Erythroblast (primary cell): ENCODE results near the gene HSPBP1.

Experiments
- DNase-seq, 2 experiments: peaks; one replicate each; lab custom pipeline; 2025; lab: John Stamatoyannopoulos, UW
- GATA1 ChIP-seq: IDR thresholded peaks from 2 replicates; pipeline ENCODE4 v1.6.1; 2011; ENCODE audit warnings: low read depth, mild to moderate bottlenecking, control low read depth, low read length, moderate library complexity
- POLR2A ChIP-seq: IDR thresholded peaks from 2 replicates; pipeline ENCODE4 v1.6.1; 2011; ENCODE audit warnings: mild to moderate bottlenecking, low read length

Gene HSPBP1

DNA sequence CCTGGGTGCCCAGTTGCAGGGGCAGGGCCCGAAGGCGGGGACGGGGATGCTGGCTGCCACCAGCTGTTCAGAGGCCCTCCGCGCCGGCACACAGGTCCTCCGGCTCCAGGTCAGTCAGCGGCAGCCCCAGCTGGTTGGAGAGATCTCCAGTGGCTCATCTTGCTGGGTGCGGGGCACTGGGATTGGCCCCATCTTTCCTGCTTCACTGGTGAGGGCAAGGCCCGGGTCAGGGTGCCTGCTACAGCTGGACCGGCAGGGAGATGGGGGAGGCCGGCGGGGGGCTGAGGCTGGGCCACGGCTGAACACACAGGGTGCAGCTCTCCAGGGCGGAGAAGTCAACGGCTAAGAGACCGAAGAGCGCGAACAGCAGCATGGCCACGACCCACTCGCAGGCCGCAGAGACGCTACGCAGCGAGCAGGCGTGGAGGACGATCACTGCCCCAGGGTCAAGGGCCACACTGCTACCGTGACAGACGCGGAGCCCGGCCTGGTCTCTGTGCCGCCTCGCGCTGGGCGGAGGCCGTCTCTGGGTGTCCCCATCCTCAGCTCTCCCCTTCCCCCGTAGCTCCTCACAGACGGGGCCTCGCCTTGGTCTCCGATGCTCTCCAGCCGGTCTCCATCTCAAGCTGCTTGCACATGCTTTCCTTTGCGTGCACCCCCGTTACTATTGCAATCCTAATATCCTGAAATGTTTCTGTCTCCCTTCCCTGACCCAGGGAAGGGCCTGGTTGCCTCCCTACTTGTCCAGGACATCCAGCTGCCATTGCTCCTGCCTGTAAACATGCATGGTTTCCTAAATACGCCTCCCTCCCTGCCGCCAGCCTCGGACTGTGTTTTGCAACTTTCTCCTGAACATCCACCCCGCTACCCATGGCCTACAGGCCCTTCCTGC lies 33.0 kb upstream of the HSPBP1 start:
- no peak for DNase-seq
- no peak for TF ChIP-seq GATA1
- no peak for TF ChIP-seq POLR2A

DNA sequence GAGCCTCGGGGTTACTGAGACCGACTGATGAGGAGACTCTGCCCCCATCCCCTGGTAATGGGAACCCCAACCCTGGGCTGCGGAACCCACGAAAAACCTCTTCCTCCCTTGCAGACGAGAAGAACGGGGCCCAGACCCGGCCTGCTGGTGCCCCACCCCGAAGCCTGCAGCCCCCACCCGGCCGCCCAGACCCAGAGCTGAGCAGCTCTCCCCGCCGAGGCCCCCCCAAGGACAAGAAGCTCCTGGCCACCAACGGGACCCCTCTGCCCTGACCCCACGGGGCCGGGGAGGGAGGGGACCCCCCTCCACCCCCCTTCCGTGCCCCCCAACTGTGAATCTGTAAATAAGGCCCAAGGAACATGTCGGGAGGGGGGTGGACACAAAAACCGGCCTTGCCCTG lies 31.9 kb upstream of the HSPBP1 start:
- no peak for DNase-seq
- TF ChIP-seq GATA1: no peak
- TF ChIP-seq POLR2A: no peak

DNA sequence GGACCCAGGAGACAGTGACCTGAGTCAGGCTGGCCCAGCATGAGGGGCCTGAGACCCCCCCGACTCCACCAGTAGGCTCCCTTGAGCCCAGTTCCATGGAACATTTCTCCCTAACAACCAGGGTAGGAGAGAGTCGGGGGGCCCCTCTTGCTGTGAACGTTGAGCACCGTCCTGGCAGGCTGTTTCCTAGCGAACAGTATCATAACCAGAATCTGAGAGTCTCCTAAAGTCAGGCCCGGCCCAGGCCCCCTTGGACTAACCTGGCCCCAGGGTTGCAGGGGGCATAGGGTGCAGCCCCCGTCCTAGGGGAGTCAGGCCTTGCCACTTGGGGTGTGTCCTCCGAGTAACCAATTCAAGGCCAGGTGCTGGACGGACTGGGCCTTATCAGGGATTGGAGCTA lies 31.5 kb upstream of the HSPBP1 start:
- no peak for TF ChIP-seq GATA1
- no peak for TF ChIP-seq POLR2A
- DNase-seq: no peak

DNA sequence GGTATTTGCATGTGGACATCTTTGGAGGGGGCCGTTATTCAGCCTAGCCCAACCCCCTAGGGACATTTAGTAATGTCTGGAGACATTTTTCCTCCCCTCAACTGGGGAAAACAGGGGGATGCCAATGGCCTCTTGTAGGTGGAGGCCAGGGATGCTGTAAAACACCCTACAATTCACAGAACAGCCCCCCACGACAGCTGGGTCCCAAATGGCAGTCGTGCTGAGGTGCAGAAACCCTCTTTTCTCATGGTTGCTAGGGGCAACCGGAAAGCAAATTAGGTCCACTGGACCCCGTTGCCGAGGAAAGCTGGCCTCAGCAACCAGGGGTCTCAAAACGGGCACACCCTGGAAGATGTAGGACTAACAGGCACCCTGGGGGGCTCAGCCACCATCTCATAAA lies 30.6 kb upstream of the HSPBP1 start:
- DNase-seq: no peak
- TF ChIP-seq GATA1 (no peak), POLR2A (no peak)

DNA sequence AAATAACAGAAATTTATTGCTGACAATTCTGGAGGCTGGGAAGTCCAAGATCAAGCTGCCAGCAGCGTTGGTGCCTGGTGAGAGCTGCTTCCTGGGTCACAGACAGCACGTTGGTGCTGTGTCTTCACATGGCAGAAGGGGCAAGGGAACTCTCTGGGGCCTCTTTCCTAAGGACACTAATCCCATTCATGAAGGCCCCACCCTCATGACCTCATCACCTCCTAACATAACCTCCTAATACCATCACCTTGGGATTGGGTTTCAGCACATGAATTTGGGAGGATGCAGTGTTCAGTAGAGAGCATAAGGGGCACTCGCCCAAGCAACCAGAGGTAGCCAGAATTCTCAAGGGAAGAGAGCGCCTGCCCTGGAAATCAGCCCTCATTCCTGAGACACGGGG lies 29.5 kb upstream of the HSPBP1 start:
- TF ChIP-seq POLR2A: no peak
- TF ChIP-seq GATA1: no peak
- no peak for DNase-seq

DNA sequence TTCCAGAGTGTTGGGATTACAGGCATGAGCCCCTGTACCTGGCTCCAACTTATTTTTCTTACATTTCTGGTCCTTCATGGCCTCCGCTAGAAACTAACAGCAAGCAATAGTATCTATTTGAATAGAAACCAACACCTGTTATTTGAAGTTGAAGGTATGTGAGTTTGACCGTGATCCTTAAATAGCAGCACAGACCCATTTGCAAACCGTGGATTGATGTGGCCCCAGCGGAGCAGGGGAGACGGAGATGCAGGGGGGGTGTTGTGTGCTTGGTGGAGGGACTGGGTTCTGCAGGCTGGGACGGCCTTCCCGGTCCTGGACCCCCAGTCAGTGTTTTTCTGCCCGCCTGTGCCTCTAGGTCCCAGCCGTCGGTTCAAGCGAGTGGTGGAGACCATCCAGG lies 28.4 kb upstream of the HSPBP1 start:
- TF ChIP-seq POLR2A: no peak
- TF ChIP-seq GATA1: no peak
- DNase-seq: no peak

DNA sequence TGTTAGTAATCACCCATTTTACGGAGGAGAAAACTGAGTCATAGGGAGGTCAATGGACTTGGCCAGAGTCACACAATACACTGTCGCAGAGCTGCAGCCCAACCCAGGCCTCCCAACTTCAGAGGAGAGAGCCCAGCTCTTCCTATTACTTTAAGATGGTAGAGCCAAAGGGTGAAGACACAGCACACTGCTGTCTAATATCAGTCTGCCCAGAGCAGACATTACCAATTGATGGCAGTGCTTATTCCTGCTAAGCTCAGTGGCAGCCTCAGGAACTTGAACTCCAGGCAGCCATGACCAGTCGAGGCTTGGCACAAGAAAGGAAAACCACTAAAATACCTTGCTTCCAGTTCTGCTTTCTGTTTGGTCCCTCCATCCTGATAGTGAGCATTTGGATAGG lies 26.8 kb upstream of the HSPBP1 start:
- no peak for DNase-seq
- TF ChIP-seq POLR2A (no peak), GATA1 (no peak)

DNA sequence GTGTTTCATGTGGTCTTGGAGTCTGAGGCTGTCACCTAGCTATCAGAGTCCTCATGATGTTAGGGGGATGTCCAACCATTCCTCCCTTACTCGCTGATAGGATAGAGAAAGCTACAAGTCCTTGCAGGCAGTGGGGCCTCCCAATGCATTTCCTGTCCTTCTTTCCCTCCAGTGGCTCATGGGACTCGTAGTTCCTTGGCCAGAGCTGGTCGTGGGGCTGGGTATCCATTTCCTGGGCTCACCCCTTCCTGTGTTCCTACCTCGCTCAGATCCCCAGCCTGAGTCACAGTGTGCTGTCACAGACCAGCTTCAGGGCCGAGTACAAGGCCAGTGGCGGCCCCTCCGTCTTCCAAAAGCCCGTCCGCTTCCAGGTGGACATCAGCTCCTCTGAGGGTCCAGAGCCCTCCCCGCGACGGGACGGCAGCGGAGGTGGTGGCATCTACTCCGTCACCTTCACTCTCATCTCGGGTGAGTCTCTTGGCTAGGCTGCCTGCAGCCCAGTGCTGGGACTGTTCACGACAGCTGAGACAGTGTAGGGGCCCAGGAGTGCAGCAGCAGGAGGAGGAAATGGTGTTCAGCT lies 26.2 kb upstream of the HSPBP1 start:
- TF ChIP-seq POLR2A: no peak
- TF ChIP-seq GATA1: no peak
- DNase-seq: no peak

DNA sequence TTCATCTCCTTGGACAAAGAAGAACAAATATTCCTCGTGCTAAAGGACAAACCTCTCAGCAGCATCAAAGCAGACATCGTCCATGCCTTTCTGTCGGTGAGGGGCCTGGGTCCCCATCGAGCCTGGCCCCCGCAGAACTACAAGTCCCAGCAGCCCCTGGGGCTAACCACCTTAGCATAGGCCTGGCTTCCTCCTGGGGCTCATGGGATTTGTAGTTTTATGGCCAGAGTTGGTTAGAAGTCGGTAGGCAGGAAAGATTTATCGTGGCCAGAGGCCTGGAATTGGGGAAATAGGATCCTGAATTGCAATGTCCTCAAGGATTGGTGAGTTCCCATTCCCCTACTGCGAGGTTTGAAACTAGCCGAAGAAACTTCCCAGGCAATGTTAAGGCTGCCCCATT lies 25.6 kb upstream of the HSPBP1 start:
- no peak for TF ChIP-seq POLR2A
- no peak for TF ChIP-seq GATA1
- DNase-seq: peak; percentile 46 to 72

DNA sequence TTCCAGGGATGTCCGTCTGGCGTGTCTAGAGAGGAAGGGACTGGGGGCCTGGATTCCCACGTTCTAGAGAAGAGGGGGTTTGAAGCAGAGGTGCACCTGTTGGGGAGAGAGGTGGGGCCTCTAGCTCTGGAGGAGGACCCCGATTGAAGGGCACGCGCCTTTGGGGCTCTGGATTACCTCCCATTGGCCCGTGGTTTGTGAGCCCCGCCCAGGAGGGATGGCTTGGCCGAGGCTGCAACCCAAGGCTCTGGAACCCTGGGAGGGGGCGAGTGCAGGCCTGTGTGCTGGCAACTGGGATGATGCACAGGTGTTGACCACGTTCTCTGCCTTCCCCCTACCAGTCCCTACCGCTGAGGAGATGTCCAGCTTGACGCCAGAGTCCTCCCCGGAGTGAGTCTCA lies 25.1 kb upstream of the HSPBP1 start:
- no peak for DNase-seq
- TF ChIP-seq GATA1 (no peak), POLR2A (no peak)

DNA sequence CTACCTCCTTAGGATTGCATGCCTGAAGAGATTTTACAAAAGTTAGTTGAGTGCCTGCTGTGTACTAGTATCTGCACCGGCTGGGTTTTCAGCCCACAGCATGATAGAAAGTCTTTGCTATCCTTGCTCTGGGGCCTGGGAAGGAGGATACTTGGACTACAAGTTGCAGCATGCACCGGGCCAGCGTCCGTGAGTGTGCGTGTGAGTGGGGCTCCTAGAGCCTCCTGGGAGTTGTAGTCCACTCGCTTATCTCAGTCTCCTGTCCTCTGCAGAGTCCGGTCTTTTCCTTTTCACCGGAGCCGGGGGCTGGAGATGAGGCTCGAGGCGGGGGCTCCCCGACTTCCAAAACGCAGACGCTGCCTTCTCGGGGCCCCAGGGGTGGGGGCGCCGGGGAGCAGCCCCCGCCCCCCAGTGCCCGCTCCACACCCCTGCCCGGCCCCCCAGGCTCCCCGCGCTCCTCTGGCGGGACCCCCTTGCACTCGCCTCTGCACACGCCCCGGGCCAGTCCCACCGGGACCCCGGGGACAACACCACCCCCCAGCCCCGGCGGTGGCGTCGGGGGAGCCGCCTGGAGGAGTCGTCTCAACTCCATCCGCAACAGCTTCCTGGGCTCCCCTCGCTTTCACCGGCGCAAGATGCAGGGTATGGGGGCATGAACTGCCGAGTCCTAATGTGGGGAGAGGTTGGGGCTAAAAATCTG lies 24.5 kb upstream of the HSPBP1 start:
- peak; percentile 70 to 80 for DNase-seq
- TF ChIP-seq GATA1 (no peak), POLR2A (no peak)

DNA sequence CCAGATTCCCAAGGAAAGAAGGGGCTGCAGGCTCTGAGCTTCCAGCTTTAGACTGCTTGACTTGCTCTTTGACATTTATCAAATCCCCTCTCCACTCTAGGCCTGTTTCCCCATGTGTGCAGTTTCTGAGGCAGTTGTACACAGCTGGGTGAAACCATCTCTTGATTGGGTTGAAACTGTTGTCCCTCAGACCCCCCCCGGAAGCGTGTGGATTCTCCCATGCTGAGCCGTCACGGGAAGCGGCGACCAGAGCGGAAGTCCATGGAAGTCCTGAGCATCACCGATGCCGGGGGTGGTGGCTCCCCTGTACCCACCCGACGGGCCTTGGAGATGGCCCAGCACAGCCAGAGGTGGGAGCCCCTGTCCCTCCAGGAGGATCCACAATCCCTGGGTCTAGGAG lies 23.6 kb upstream of the HSPBP1 start:
- TF ChIP-seq POLR2A (no peak), GATA1 (no peak)
- DNase-seq: no peak

DNA sequence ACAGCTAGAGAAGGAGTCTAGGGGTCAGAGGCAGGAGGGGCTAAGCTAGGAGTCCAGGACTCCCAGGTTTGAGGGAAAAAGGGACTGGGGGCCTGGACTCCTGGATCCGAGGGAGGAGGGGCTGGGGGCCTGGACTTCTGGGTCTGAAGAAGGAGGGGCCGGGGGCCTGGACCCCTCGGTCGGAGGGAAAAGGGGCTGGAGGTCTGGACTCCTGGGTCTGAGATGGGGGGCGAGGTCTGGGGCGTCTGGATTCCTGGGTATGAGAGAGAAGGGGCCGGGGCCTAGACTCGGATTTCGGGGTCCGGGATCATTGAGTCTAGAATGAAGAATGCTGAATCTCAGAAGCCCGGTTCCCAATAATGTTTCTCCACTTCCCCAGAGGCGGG lies 22.4 kb upstream of the HSPBP1 start:
- TF ChIP-seq GATA1: no peak
- TF ChIP-seq POLR2A: no peak
- DNase-seq: no peak
